NCI-H1694 treated with DMSO at 0.1 percent for 48 hours (cell line): Measurements from ENCODE around the gene UNC93B1.
"Not testable (repeated sequence)": the region's sequence is repeated elsewhere in the genome, so short reads cannot be mapped to it uniquely, and the experiment has no call there.

Experiments used
- DNase-seq: peaks from one replicate; lab custom pipeline; 2025; lab: John Stamatoyannopoulos, UW

Gene UNC93B1

GRCh38 chr11:67991347-67992121 lies 12.4 kb downstream of the UNC93B1 start:
- DNase-seq = not testable (repeated sequence)

GRCh38 chr11:67990546-67991346 lies 13.2 kb downstream of the UNC93B1 start:
- not testable (repeated sequence) for DNase-seq

GRCh38 chr11:67985302-67985701 lies 18.6 kb downstream of the UNC93B1 start:
- not testable (repeated sequence) for DNase-seq

GRCh38 chr11:67983951-67984350 lies 19.9 kb downstream of the UNC93B1 start:
- no peak for DNase-seq

- not testable (repeated sequence) for DNase-seq
Observed at GRCh38 chr11:67982255-67982857, 21.5 kb downstream of the UNC93B1 start.

- not testable (repeated sequence) for DNase-seq
Observed at GRCh38 chr11:67981226-67981625, 22.7 kb downstream of the UNC93B1 start.

GRCh38 chr11:67978766-67979418 lies 25.0 kb downstream of the UNC93B1 start:
- DNase-seq = not testable (repeated sequence)

GRCh38 chr11:67974746-67975145 lies 29.2 kb downstream of the UNC93B1 start:
- DNase-seq = not testable (repeated sequence)

- DNase-seq = not testable (repeated sequence)
Observed at GRCh38 chr11:67965830-67966348, 38.0 kb downstream of the UNC93B1 start.

GRCh38 chr11:67964746-67965145 lies 39.2 kb downstream of the UNC93B1 start:
- DNase-seq = not testable (repeated sequence)

GRCh38 chr11:67963879-67964278 lies 40.0 kb downstream of the UNC93B1 start:
- not testable (repeated sequence) for DNase-seq

- DNase-seq = not testable (repeated sequence)
Observed at GRCh38 chr11:67963217-67963616, 40.7 kb downstream of the UNC93B1 start.

- not testable (repeated sequence) for DNase-seq
Observed at GRCh38 chr11:67956236-67956635, 47.7 kb downstream of the UNC93B1 start.

GRCh38 chr11:67955461-67956007 lies 48.4 kb downstream of the UNC93B1 start:
- DNase-seq = peak; percentile 8

GRCh38 chr11:67954971-67955370 lies 48.9 kb downstream of the UNC93B1 start:
- DNase-seq = not testable (repeated sequence)

- not testable (repeated sequence) for DNase-seq
Observed at GRCh38 chr11:67954251-67954650, 49.6 kb downstream of the UNC93B1 start.

- not testable (repeated sequence) for DNase-seq
Observed at GRCh38 chr11:67950705-67951104, 53.2 kb downstream of the UNC93B1 start.

GRCh38 chr11:67947785-67948184 lies 56.1 kb downstream of the UNC93B1 start:
- DNase-seq = not testable (repeated sequence)

- DNase-seq = not testable (repeated sequence)
Observed at GRCh38 chr11:67946403-67946802, 57.5 kb downstream of the UNC93B1 start.

GRCh38 chr11:67943406-67943805 lies 60.5 kb downstream of the UNC93B1 start:
- not testable (repeated sequence) for DNase-seq
